CD4-positive, alpha-beta memory T cell (primary cell): ENCODE measurements around the gene GCNT2. TPM values are rescaled to one million over a fixed set of nuclear protein-coding genes. Genes with fewer than 3 reads are reported as not detected.
A peak's percentile ranks its signal among the peaks of the same experiment; 100 is the strongest.

Source experiments
- CTCF ChIA-PET: fragments of 350-600 bp; sonication (Branson Sonifier 250); formaldehyde crosslinking; loops from one replicate; lab custom pipeline; 2021; ENCODE audit warnings: inconsistent platforms; ENCODE audit not compliant: partially characterized antibody; lab: Charles Lee
- POLR2A ChIA-PET: fragments of 350-600 bp; sonication (Branson Sonifier 250); formaldehyde crosslinking; loops from one replicate; lab custom pipeline; 2021; ENCODE audit not compliant: partially characterized antibody; lab: Charles Lee
- DNase-seq, 5 donors: peaks; one replicate each; pipeline versions ENCODE4 v3.0.0 to v3.0.0-alpha.2; 2020 to 2022; ENCODE audit warnings: mixed read lengths in 1 of 5
- H3K27ac ChIP-seq: one replicate; pipeline ENCODE4 v1.7.0; 2013; ENCODE audit warnings: low read depth, low read length
- H3K27me3 ChIP-seq: 2 replicates; pipeline ENCODE4 v1.7.0; 2013; ENCODE audit warnings: mild to moderate bottlenecking, low read length, moderate library complexity; ENCODE audit not compliant: insufficient read depth
- H3K36me3 ChIP-seq: 2 replicates; pipeline ENCODE4 v1.7.0; 2013; ENCODE audit warnings: mild to moderate bottlenecking, low read length, moderate library complexity; ENCODE audit not compliant: insufficient read depth
- H3K4me1 ChIP-seq: 2 replicates; pipeline ENCODE4 v1.7.0; 2013; ENCODE audit warnings: mild to moderate bottlenecking, low read length, moderate library complexity; ENCODE audit not compliant: insufficient read depth
- H3K4me3 ChIP-seq, 2 donors: one replicate each; pipeline ENCODE4 v1.7.0; 2013; ENCODE audit warnings: low read length in 2 of 2, mild to moderate bottlenecking in 1 of 2
- H3K9me3 ChIP-seq, 2 donors: one replicate each; pipeline ENCODE4 v1.7.0; 2013; ENCODE audit warnings: low read length in 2 of 2, control low read depth in 1 of 2; ENCODE audit not compliant: control insufficient read depth in 1 of 2
- H3K27ac Mint-ChIP-seq, 7 donors: one replicate each; pipeline ENCODE4 v1.8.0; 2020 to 2021; ENCODE audit warnings: mixed read lengths in 7 of 7, mild to moderate bottlenecking in 6 of 7, inconsistent platforms in 3 of 7, moderate library complexity in 3 of 7
- H3K27me3 Mint-ChIP-seq, 2 donors: one replicate each; pipeline ENCODE4 v1.8.0; 2020 to 2021; ENCODE audit warnings: mixed read lengths in 2 of 2
- H3K36me3 Mint-ChIP-seq, 2 donors: one replicate each; pipeline ENCODE4 v1.8.0; 2020 to 2021; ENCODE audit warnings: mixed read lengths in 2 of 2, inconsistent platforms in 1 of 2, mild to moderate bottlenecking in 1 of 2
- H3K4me1 Mint-ChIP-seq, 4 donors: one replicate each; pipeline ENCODE4 v1.8.0; 2020 to 2021; ENCODE audit warnings: mixed read lengths in 4 of 4, mild to moderate bottlenecking in 1 of 4
- H3K4me3 Mint-ChIP-seq, 8 donors: one replicate each; pipeline ENCODE4 v1.8.0; 2020 to 2021; ENCODE audit warnings: mixed read lengths in 8 of 8, mild to moderate bottlenecking in 7 of 8, moderate library complexity in 6 of 8, inconsistent platforms in 3 of 8
- H3K9me3 Mint-ChIP-seq, 8 donors: one replicate each; pipeline ENCODE4 v1.8.0; 2020 to 2021; ENCODE audit warnings: mixed read lengths in 8 of 8, mild to moderate bottlenecking in 5 of 8, inconsistent platforms in 3 of 8, moderate library complexity in 1 of 8
- intact Hi-C: fragments of 100-400 bp; cut with micrococcal nuclease; formaldehyde crosslinking; loops from one replicate; pipeline ENCODE4 v1.15.1; 2023
- polyA plus RNA-seq, 2 donors: library from polyadenylated mRNA; unstranded; fragments of 300-500 nt; fragmentation: Illumina TruSeq; gene quantifications; one replicate each; pipeline ENCODE4 v1.2.3, GENCODE V29; 2021
- total RNA-seq, 2 experiments: library from RNA; stranded (reverse); gene quantifications; one replicate each; pipeline ENCODE4 v1.2.3, GENCODE V29; 2021

GCNT2 gene
- total and polyA plus RNA-seq, 4 experiments from 2014 or later, result 0.75 to 4.2 (median 2.2) TPM

DNA sequence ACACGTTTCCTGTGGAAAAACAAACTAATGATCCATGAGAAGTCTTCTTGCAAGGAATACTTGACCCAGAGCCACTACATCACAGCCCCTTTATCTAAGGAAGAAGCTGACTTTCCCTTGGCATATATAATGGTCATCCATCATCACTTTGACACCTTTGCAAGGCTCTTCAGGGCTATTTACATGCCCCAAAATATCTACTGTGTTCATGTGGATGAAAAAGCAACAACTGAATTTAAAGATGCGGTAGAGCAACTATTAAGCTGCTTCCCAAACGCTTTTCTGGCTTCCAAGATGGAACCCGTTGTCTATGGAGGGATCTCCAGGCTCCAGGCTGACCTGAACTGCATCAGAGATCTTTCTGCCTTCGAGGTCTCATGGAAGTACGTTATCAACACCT lies 35.4 kb downstream of the GCNT2 start:
- peaks cover 0 to 4% (median 3%) of the 10 kb centered on the region in 4 donors for H3K4me1 Mint-ChIP-seq
- H3K36me3 Mint-ChIP-seq, result peaks cover 6 to 32% of the 10 kb centered on the region in 2 donors
- no peak overlapping the region for H3K27ac Mint-ChIP-seq
- H3K36me3 ChIP-seq, result no peaks in the 10 kb centered on the region
- no peaks in the 10 kb centered on the region for H3K9me3 ChIP-seq
- intact Hi-C loops, result no loop called here
- H3K4me3 Mint-ChIP-seq, result no peak overlapping the region
- H3K4me3 ChIP-seq, result no peak overlapping the region
- H3K9me3 Mint-ChIP-seq, result no peaks in the 10 kb centered on the region
- H3K4me1 ChIP-seq, result no peaks in the 10 kb centered on the region
- no peak for DNase-seq
- ChIA-PET POLR2A (no interaction called here), CTCF (interaction anchor here (1.4 kb wide), 1 partner anchor 33 kb away, joined by 3 read pairs; no protein-coding TSS in a partner anchor)
- H3K27me3 Mint-ChIP-seq, result no peaks in the 10 kb centered on the region
- H3K27me3 ChIP-seq, result no peaks in the 10 kb centered on the region
- no peak overlapping the region for H3K27ac ChIP-seq

DNA sequence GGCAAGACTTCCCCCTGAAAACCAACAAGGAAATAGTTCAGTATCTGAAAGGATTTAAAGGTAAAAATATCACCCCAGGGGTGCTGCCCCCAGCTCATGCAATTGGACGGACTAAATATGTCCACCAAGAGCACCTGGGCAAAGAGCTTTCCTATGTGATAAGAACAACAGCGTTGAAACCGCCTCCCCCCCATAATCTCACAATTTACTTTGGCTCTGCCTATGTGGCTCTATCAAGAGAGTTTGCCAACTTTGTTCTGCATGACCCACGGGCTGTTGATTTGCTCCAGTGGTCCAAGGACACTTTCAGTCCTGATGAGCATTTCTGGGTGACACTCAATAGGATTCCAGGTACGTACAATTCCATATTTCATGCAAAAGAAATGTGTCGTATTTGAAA lies 35.8 kb downstream of the GCNT2 start:
- Histone ChIP-seq H3K27me3 (no peaks in the 10 kb centered on the region), H3K4me3 (no peak overlapping the region), H3K9me3 (no peaks in the 10 kb centered on the region), H3K4me1 (no peaks in the 10 kb centered on the region), H3K27ac (no peak overlapping the region), H3K36me3 (no peaks in the 10 kb centered on the region)
- ChIA-PET CTCF (interaction anchor here (1.4 kb wide), 1 partner anchor 34 kb away, joined by 3 read pairs; no protein-coding TSS in a partner anchor), POLR2A (no interaction called here)
- Mint-ChIP-seq H3K4me1 (peaks cover 0 to 4% (median 3%) of the 10 kb centered on the region in 4 donors), H3K27ac (no peak overlapping the region), H3K9me3 (no peaks in the 10 kb centered on the region), H3K27me3 (no peaks in the 10 kb centered on the region), H3K36me3 (peaks cover 6 to 34% of the 10 kb centered on the region in 2 donors), H3K4me3 (no peak overlapping the region)
- intact Hi-C loops, result no loop called here
- no peak for DNase-seq

DNA sequence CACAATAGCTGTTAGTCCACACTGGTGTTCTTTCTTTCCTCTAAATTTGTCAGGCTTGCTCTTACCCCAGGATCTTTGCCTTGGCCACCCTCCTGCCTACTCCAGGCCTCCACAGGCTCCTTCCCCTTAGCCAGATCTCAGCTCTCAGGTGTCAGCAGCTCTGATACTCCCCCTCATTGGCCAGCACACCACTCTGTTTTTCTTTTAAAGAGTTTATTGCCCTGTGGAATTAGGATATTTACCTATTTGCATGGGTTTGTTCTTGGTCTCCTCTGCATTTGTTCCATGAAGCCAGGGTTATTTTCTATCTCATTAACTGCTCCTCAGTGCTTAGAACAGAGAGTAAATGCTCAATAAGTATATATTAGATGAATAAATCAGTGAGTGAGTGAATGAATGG lies 36.8 kb downstream of the GCNT2 start:
- no peak overlapping the region for H3K4me3 Mint-ChIP-seq
- H3K9me3 ChIP-seq, result no peaks in the 10 kb centered on the region
- H3K36me3 Mint-ChIP-seq, result peaks cover 6 to 34% of the 10 kb centered on the region in 2 donors
- no peaks in the 10 kb centered on the region for H3K36me3 ChIP-seq
- H3K27ac ChIP-seq, result no peak overlapping the region
- H3K4me1 ChIP-seq, result no peaks in the 10 kb centered on the region
- ChIA-PET CTCF (interaction anchor here (0.7 kb wide), 1 partner anchor 47 kb away, joined by 3 read pairs; no protein-coding TSS in a partner anchor), POLR2A (no interaction called here)
- intact Hi-C loops, result no loop called here
- no peak overlapping the region for H3K4me3 ChIP-seq
- H3K9me3 Mint-ChIP-seq, result no peaks in the 10 kb centered on the region
- no peaks in the 10 kb centered on the region for H3K27me3 Mint-ChIP-seq
- DNase-seq, result no peak
- peaks cover 0 to 4% (median 2%) of the 10 kb centered on the region in 4 donors for H3K4me1 Mint-ChIP-seq
- no peaks in the 10 kb centered on the region for H3K27me3 ChIP-seq
- no peak overlapping the region for H3K27ac Mint-ChIP-seq

DNA sequence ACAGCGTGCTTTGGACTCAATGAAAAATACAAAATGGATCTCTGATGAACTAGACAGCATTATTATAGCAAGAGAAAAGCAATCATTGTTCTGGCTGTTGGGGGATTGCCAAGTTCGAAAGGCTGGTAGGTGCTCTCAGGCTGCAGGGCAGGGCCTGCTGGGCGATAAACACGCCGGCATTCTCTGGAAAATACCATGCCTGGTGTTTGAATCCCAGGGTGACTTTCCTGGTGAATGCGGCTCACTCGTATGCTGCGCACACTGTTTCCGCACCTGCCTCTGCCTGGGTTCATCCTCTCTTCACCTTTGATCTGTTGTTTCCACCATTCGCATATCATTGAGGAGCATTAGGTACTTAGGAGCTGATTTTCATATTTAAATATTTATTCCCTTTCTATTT lies 37.4 kb downstream of the GCNT2 start:
- Histone ChIP-seq H3K27ac (no peak overlapping the region), H3K4me1 (no peaks in the 10 kb centered on the region), H3K36me3 (no peaks in the 10 kb centered on the region), H3K4me3 (no peak overlapping the region), H3K27me3 (no peaks in the 10 kb centered on the region), H3K9me3 (no peaks in the 10 kb centered on the region)
- peaks cover 0 to 4% (median under 1%) of the 10 kb centered on the region in 4 donors for H3K4me1 Mint-ChIP-seq
- no peaks in the 10 kb centered on the region for H3K9me3 Mint-ChIP-seq
- ChIA-PET POLR2A (no interaction called here), CTCF (no interaction called here)
- no peaks in the 10 kb centered on the region for H3K27me3 Mint-ChIP-seq
- H3K36me3 Mint-ChIP-seq, result peaks cover 6 to 34% of the 10 kb centered on the region in 2 donors
- no peak overlapping the region for H3K27ac Mint-ChIP-seq
- no peak overlapping the region for H3K4me3 Mint-ChIP-seq
- intact Hi-C loops, result no loop called here
- no peak for DNase-seq

GRCh38 chr6:10559522-10560152 lies 38.5 kb downstream of the GCNT2 start:
- DNase-seq, result no peak
- CTCF ChIA-PET, result no interaction called here
- no peak overlapping the region for H3K27ac ChIP-seq
- no peak overlapping the region for H3K4me3 Mint-ChIP-seq
- no peaks in the 10 kb centered on the region for H3K36me3 ChIP-seq
- H3K27ac Mint-ChIP-seq, result no peak overlapping the region
- no peak overlapping the region for H3K4me3 ChIP-seq
- no peaks in the 10 kb centered on the region for H3K9me3 ChIP-seq
- H3K36me3 Mint-ChIP-seq, result peaks cover 6 to 33% of the 10 kb centered on the region in 2 donors
- H3K4me1 ChIP-seq, result no peaks in the 10 kb centered on the region
- intact Hi-C loops, result no loop called here
- no peaks in the 10 kb centered on the region for H3K27me3 ChIP-seq
- no peaks in the 10 kb centered on the region for H3K9me3 Mint-ChIP-seq
- POLR2A ChIA-PET, result no interaction called here
- no peaks in the 10 kb centered on the region for H3K27me3 Mint-ChIP-seq
- peaks cover 0 to 3% (median under 1%) of the 10 kb centered on the region in 4 donors for H3K4me1 Mint-ChIP-seq

- CTCF ChIA-PET, result no interaction called here
- H3K27me3 ChIP-seq, result no peaks in the 10 kb centered on the region
- no peak for DNase-seq
- H3K36me3 ChIP-seq, result no peaks in the 10 kb centered on the region
- no peak overlapping the region for H3K27ac ChIP-seq
- no peak overlapping the region for H3K4me3 ChIP-seq
- H3K9me3 ChIP-seq, result no peaks in the 10 kb centered on the region
- Mint-ChIP-seq H3K36me3 (peaks cover 6 to 19% of the 10 kb centered on the region in 2 donors), H3K4me1 (peaks cover 0 to 2% (median 0%) of the 10 kb centered on the region in 4 donors), H3K4me3 (peak overlapping the region in 1 of 8 donors; percentile 41), H3K27me3 (no peaks in the 10 kb centered on the region), H3K27ac (peak overlapping the region in 1 of 7 donors; percentile 47), H3K9me3 (peaks cover 0 to 4% (median 0%) of the 10 kb centered on the region in 8 donors)
- intact Hi-C loops, result no loop called here
- POLR2A ChIA-PET, result no interaction called here
- H3K4me1 ChIP-seq, result no peaks in the 10 kb centered on the region
Measured at GRCh38 chr6:10561611-10562199, 40.6 kb downstream of the GCNT2 start.

GRCh38 chr6:10564975-10565673 lies 44.0 kb downstream of the GCNT2 start:
- POLR2A ChIA-PET, result no interaction called here

More at GRCh38 chr6:10564975-10565673, 44.0 kb downstream of the GCNT2 start:
- Histone ChIP-seq H3K4me3 (no peak overlapping the region), H3K4me1 (no peaks in the 10 kb centered on the region), H3K27me3 (no peaks in the 10 kb centered on the region), H3K9me3 (no peaks in the 10 kb centered on the region), H3K36me3 (no peaks in the 10 kb centered on the region), H3K27ac (no peak overlapping the region)
- Mint-ChIP-seq H3K4me1 (peaks cover 0 to 5% (median 2%) of the 10 kb centered on the region in 4 donors), H3K27me3 (no peaks in the 10 kb centered on the region), H3K4me3 (no peak overlapping the region), H3K9me3 (peaks cover 0 to 4% (median 0%) of the 10 kb centered on the region in 8 donors), H3K27ac (no peak overlapping the region), H3K36me3 (peaks cover 0 to 9% of the 10 kb centered on the region in 2 donors)
- DNase-seq, result no peak
- CTCF ChIA-PET, result interaction anchor here (0.6 kb wide), 1 partner anchor 55 kb away, joined by 3 read pairs; no protein-coding TSS in a partner anchor
- intact Hi-C loops, result no loop called here
